CD4-positive, alpha-beta T cell treated with Interleukin-15 for 4 hours (primary cell): ENCODE data around the gene KLK7.

Experiments used
- DNase-seq: peaks from one replicate; pipeline ENCODE4 v3.0.0-alpha.2; 2020; ENCODE audit warnings: low spot score

Gene KLK7

DNA sequence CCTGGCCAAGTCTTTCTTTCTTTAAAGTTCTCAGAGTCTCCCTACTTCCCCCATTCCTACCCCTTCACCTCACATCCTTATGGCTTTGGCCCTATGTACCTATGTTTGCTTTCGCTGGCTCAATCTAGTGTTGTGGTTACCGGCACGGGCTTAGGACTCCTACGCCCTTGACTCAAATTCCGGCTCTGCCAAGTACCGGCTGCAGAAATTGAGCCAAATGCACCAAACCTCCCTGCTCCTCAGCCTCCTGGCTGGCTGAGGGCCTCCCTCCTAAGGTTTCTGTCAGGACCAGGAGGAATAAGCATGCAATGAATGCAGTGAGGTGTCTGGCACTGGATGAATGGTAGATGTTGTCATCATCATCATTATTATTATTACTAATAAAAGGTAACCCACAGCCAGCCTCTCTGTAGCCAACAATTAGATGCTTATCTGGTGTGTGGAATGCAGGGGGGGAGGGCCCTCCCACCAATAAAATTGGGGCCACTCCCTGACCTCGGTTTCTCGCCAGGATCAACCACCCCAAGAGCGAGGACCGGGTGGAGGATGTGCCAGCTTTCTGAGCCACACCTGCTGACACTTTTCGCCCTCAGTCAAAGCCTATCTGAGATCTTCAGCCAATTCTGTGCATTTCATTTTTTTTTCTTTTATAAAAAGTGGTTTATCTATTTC lies 51.6 kb downstream of the KLK7 start:
- DNase-seq = no peak

DNA sequence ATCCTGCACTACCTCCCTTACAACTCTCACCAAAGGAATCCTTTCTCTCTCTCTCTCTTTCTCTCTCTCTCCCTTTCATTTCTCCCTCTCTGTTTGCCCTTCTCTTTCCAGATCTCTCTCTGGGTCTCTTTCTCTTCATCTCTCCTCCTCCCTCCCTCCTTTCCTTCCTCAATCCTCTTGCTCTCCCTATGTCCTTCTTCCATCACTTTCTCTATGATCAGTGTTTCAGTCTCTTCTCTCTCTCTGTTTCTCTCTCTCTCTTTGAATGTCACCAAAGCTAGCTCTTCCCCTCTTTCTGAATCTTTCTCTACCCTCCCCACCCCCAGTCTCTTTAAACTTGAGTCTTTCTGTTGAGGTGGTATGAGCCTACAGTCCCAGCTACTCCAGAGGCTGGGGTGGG lies 52.7 kb downstream of the KLK7 start:
- no peak for DNase-seq

DNA sequence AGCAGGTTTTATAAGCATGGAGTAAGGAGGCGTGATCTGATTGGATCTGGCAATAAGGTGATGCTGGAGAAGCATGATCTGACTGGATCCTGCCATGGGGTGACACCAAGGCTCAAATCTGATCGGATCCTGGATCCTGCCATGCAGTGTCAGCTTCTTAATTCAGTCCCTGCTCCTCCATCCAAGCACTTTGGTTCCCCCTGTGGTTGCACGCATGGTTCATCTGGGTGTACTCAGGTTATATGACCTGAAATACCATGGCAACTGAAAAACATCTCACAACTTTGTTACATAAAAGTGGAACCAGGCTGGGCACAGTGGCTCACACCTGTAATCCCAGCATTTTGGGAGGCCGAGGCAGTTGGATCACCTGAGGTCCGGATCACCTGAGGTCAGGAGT lies 54.9 kb downstream of the KLK7 start:
- DNase-seq = no peak
